HG03571 (cell line): Measurements from ENCODE around the gene KDSR.

ENCODE experiments used
- ATAC-seq: cut with Tn5 transposase; IDR thresholded peaks from one replicate; pipeline ENCODE4 v1.9.1; 2021; ENCODE audit not compliant: unreplicated experiment

The KDSR gene

DNA sequence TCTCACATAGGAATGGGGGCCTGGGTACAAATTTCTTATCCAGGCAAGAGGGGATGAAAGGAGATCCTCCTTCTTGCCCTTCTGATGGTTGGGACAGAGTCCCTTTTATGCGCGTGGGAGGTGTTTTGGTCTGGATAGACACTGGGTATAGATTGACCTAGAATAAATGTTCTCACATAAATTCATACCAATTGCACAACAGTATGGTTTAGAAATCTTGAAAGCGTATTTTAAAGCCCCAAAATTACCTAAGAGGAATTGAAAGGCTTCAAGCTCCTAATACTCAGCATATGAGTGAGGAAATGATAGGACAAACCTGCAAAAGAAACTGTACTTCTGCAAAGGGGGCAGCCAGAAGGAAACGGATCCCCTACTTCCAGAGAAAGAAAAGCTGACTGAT is 44.8 kb downstream of the KDSR start:
- no peak for ATAC-seq

DNA sequence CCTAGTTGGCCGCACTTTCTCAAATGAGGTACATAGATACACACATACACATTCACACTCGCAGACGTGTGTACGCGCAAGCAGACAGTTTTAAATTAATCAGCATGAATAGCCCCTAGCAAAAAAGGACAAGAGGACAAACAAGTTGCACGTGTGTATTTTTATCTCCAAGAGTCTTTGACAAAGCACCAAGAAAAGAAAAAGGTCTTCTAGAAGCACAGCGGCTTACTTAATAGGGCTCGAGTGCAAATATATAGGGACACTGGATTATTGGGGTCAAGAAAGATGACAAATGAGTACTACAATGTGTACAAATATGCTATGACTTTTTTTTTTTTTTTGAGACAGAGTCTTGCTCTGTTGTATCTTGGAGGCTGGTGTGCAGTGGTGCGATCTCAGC is 45.7 kb downstream of the KDSR start:
- no peak for ATAC-seq

DNA sequence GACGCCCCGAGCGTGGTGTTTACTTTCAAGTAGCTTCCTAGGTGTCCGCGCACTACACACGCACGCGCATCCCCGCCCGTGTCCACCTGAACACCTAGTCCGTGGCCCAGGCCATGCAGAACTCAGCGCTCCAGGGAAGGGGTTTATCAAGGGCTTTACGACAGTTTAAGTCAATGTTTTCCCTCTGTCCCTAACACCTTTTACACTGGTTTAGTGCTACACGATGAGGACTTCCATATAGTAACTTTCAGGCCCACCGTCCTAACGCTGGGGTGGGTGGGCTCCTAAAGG is 46.1 kb downstream of the KDSR start:
- no peak for ATAC-seq

DNA sequence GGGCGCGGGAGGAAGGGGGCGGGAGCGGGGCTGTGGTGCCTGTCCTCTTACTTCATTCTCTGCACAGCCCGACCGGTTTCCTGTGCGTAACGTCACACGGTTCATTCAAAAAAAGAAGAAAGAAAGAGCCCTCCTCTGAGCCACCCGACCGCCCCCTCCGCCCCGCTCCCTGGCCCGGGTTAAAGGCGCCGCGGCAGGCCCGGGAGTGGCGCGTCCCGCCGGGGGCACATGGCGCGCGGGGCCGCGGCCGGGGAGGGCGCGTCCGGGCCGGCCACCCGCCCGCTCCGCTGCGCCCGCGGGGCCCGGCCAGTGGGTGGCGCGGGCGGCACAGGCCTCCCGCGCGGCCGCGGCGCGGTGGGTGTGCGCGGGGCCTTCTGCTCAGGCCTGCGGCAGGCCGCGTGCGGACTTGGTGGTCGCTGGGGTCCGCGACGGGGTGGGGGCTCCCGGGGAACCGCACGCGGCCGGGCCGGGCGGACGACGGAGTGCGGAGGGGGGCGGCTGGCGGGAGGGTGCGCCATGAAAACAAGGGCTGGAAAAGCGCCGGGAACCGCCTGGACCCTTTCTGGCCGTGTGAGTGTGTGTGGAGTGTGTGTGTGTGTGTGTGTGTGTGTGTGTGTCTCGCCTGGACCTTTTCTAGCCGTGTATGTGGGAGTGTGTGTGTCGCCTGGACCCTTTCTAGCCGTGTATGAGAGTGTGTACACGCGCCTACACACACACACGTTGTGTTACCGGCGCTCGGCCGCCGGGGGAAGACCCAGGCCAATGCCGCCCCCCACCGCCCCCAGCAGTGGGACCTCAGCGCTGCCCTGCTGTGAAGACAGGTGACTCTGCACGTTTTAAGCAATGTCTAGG is 46.7 kb downstream of the KDSR start:
- ATAC-seq: peak; percentile 59

DNA sequence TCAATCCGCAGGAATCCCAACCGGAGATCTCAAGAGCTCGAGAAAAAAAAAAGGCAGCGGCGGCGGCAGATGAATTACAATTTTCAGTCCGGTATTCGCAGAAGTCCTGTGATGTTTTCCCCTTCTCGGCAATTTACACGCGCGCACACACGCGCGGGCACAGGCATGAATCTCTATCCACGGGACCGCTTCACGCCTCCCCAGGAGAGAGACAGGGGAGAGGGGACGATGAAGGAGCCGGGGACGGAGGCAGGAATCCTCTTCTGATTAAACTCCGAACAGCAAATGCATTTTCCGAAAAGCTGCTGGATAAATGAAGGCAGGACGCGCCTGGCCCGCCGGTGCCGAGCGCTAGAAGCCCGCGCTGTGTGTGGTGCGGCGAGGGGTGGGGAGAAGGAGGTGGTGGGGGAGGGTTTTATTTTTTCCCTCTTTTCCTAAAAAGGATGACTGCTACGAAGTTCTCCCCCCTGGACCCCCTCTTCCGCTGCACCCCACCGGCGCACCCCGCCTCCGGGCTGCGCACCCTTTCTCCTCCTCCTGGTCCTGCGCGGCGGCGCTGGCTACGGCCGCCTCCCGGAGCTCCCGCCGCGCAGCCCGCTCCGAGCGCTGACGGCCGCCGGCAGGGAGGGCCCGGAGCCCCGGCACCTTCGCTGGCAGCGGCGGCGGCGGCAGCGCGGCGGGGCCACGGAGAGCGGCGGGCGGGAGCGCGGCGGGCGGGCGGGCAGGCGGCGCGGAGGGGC is 47.5 kb downstream of the KDSR start, which contains the start of gene BCL2:
TSS of gene BCL2 (minus strand) at position 387 of the 740 bp plus-strand sequence.
- ATAC-seq: peak; percentile 4

DNA sequence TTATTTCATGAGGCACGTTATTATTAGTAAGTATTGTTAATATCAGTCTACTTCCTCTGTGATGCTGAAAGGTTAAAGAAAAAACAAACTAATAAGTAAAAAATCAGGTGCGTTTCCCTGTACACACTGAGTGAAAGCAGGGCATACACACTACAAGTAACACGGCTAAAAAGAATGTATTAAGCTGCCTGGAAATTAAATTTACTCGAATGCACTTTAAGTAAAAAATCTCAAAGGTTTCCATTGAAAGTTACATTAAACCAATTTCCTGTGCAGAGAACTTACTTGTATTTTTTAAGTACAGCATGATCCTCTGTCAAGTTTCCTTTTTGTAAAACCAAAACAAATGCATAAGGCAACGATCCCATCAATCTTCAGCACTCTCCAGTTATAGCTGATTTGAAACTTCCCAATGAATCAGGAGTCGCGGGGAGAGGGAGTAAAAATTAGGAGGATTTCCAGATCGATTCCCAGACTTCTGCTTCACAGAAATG is 48.1 kb downstream of the KDSR start:
- ATAC-seq: no peak

DNA sequence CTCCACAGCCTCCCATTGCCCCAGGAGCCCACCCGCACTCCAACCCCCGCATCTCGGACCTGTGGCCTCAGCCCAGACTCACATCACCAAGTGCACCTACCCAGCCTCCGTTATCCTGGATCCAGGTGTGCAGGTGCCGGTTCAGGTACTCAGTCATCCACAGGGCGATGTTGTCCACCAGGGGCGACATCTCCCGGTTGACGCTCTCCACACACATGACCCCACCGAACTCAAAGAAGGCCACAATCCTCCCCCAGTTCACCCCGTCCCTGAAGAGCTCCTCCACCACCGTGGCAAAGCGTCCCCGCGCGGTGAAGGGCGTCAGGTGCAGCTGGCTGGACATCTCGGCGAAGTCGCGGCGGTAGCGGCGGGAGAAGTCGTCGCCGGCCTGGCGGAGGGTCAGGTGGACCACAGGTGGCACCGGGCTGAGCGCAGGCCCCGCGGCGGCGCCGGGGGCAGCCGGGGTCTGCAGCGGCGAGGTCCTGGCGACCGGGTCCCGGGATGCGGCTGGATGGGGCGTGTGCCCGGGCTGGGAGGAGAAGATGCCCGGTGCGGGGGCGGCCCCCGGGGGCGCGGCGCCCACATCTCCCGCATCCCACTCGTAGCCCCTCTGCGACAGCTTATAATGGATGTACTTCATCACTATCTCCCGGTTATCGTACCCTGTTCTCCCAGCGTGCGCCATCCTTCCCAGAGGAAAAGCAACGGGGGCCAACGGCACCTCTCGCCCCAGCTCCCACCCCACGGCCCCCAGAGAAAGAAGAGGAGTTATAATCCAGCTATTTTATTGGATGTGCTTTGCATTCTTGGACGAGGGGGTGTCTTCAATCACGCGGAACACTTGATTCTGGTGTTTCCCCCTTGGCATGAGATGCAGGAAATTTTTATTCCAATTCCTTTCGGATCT is 48.8 kb downstream of the KDSR start:
- ATAC-seq: peak; percentile 49

DNA sequence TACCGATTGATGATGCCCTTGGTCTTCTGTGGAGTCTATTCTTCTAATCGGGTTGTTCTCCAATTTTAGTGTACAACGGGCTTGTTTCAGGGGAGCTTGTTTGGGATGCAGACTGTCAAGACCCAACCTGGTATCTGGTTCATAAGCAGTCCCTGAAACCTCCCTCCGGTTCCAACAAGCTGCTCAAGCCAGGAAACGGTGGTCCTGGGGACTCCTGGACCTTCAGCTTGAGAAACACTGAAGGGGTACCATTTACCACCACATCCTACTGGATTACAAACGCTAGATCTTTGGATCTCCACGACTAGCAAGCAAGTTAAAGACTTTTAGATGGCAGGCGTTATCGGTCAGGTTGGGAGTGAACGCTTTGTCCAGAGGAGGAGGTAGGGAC is 49.5 kb downstream of the KDSR start:
- no peak for ATAC-seq

DNA sequence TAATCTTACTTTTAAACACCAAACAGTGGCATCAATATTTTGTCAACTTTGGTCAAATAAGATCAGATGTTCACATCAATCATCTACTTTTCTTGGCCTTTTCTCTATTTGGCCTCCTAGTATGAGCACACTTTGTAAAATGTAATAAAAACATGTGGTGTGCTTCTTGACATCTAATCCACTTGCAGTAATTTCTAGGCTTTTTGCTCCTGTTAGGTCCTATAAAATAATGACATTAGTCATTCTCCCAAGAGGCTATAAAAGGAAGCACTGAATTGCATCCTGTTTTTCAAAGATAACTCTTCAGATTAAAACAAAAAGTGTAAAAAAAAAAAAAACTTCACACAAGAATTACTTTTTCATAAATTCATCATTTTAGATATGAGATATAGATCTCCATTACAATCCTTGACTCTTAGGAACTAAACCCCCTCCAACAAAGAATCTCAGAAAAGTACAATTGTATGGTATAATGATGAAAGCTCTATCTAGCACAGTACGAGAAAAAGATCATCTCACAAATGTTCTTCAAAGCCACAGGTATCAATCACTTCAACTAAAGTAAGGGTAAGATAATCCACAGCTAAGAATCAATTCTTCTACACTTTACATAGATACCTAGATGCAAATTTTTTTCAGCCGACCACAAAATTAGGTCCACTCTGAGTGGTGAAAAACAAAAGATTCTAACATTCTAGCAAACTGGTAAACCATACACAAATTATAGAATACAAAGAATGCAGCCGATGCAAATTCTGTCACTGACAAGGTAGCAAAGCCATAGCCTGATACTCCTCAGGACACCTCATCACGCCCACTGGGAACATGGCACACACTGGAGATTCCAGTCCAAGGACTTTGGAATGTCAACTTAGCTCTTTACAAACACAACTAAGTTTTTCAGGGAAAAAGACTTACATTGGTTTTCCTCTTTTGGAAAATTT is 50.1 kb downstream of the KDSR start:
- no peak for ATAC-seq

DNA sequence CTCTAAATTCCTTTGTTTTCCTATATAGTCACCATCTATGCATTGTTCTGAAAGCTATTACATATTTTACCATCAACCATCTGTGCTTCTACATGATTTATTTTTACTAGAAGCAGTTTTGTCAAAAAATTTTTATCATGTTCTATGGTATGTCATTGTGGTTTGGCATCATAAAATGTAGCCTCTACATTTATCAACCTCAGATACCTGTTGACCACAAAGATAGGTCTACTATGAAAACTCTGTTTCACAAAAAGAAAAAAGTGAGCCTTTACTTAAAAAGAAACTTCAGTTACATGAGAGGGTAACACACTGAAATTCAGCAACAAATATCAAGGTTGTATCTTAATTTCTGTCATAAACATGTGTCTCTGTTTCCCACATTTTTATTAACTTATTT is 51.1 kb downstream of the KDSR start:
- no peak for ATAC-seq

DNA sequence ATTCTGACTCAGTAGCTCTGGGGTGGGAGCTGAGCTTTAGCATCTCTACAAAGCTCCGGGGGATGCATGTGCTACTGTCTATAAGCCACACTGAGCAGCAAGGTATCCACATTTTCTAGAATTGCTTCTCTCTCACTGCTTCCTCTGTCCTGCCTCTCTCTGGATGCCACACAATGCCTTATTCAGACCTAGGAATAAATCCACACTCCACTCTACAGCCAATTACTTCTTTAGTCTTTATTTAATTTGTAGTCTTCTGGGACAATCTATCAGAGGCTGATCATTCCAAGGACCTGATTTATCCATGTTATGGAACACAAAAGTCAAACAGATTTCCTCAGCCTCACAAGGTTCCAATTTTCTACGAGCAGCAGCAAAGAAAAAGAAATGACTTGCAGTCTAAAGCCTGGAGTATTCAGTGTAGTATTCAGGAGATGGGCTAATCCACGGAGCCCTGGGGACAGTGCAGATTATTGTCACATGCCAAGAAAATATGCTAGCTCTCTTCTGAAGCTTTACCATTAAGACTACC is 51.8 kb downstream of the KDSR start:
- no peak for ATAC-seq

DNA sequence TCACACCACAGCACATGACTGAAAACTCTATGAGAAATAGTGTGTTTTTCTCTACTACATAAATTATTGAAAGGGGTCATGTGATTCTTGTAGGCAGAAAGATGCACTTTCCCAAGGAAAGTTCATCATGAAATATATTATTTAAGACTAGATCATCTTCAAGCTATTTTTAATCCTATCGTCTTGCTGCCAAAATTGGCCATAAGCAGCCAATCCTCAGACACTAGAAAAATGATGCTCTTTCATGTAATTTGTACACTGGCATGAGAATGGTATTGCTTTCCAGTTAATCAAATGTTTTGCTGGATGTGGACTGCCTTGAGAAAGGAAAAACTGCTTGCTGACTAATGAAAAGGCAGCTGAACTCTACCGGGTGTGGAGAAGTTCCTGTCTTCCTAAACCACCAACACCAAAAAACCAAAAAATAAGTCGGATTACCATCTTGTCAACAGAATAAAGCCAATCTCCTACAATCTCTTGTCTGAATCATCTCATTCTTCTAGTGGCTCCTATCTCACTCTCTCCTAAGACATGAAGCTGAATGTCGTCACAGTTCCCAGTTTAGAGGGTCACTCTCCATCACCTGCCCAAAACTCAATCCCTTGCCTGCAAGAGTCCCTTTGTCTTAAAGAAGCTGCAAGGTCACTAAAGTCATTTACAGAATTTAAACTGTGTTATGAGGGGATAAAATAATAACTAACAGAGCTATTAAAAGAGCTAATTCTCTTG is 52.8 kb downstream of the KDSR start:
- ATAC-seq: no peak

DNA sequence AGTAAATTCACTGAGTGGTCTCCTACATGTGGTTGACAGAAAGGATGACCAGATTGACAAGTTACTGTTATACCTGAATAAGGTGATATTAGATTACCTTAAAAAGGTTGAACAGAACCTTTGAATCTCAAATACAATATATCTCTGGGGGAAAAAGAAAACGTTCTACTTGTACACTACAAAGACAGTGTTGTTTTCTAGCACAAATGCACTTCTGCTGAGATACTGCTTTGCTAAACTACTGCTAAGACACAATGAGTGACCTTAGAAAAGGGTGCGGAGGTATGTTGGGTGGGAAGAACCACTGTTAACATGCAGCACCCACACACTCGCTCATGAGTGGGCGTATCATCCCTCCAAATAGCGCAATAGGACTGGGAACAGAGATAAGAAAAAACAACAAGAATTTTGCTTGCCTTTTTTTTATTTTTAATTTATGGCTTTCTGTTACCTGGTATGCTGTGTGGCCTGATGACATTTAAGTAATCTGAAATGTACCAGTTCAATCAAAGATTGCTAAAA is 53.5 kb downstream of the KDSR start:
- no peak for ATAC-seq

DNA sequence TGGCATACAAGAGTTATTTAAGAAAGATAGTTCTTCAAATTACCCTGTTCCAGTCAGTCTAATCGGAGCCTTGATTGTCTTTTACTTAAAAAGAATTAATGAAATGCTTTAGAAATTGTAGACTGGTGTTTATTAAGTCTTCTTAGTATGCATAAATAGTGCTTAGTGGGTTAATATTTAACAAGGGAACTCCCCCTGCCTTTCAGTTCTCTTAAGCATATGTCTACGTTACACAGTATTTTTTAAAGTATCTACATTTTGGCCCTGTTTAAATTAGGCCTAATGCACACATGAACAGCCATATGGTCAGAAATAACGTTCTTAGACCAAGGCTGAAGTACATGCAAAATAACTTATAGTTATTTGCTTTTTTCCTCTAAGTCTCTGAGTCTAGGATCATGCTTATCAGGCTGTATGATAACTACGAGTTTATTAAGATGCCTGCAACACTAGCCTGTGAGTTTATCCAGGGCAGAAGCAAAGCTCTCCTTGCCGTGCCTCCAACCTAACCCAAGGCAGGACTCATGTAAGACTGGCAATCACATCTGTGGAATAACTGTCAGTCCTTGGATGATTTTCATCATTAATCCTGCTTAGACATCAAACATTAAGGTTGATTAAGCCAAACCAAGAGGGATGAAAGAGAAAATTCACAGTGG is 54.1 kb downstream of the KDSR start:
- peak; percentile 39 for ATAC-seq

DNA sequence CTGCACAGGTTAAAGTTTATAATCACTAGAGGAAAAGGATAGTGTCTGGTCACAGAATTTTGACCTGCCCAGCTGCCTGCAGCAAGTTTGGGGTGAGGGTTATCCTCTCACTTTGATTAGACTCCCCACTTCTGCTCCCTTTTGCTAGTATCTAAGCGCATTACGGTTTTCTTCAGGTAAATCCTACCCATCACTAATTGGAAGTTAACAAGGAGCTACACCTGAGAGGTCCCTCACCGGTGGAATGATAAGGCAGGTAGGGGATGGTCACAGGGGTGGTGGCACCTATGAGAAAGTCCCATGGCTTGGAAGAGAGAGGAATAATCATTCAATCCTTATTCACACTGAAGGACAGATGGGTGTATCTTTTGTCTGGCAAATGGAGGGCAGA is 55.0 kb downstream of the KDSR start:
- ATAC-seq: no peak

DNA sequence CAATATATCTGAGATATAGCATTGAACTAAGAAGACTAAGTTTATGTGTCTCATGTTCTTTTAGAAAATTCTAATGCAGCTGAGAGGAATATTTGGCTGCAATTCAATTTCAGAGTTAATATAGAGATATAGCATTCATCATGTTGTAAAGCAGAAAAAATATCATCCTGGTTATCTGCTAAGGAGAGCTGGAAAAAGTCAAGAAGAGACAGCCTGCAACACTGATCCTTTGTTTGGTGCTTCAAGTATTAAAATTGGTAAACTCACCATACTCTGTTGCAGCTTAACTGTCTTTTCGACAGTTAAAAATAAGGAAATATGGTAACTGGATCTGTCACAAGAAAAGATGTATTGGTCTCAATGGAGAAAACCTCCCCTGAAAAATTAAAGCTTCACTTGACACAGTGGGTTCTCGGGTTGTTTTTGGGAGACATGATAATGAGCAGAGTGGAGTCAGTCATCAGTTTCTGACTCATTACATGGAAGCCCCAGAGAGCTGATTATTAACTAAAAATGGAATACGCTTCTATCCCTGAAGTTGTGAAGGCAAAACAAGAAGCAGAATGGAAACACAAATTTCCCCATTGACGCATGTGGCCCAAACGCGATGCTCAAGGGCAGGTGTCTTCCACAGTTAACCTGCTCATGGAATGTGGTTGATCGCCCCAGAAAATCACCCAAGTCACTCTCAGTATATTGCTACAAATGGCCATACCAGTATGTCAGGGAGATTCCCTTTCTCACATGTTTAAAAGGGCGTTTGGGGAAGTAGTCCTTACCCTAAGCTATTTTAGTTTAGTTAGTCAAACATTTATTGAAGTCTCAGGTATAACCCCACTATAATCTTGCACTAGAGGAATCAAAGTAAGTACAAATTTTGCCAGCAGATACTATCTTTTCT is 55.6 kb downstream of the KDSR start:
- peak; percentile 63 for ATAC-seq

DNA sequence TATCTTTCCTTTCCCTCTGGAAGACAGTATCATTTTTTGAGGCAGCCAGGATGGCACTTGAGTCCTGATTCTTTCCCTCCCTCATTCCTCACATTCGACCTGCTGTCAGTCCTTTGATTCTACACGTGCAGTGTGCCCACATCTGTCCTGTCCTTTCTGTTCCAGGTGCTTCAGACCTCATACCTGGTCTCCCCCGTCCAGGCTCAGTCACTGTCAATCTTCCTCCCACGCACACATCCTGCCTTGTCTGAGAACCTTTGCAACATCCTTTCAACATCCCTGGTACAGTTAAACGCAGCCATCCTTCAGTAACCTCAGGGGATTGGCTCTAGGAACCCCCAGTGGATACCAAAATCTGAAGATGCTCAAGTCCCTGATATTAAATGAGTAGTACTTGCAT is 57.6 kb downstream of the KDSR start:
- no peak for ATAC-seq
